ENCODE results near the gene LZTS2. TPM values are rescaled to one million over a fixed set of nuclear protein-coding genes. Genes with fewer than 3 reads are reported as not detected.

The LZTS2 gene
- total RNA-seq, 6 experiments from 2014 or later = 5.6 to 17.5 (median 11.0) TPM

- Histone ChIP-seq H3K9me3 (no peaks in the 10 kb centered on the region), H3K4me1 (peaks cover 0 to 5% (median 2%) of the 10 kb centered on the region in 4 donors), H3K4me3 (no peak overlapping the region), H3K36me3 (no peaks in the 10 kb centered on the region), H3K27me3 (no peaks in the 10 kb centered on the region), H3K27ac (no peak overlapping the region)
- WGBS (ENCODE audit: insufficient coverage, low coverage, low lambda C conversion rate, missing lambda C conversion rate) = no CpG with 5 or more reads among the region's 22 CpGs
- ATAC-seq (no peak), DNase-seq (no peak)
- TF ChIP-seq POLR2A (IDR thresholded peaks at IDR 0.05) (no peak), CTCF (IDR thresholded peaks at IDR 0.05) (peak in 1 of 4 donors; percentile 10)
- intact Hi-C loops (cut with DNase I) = no loop called here
These were observed 12.2 kb downstream of the LZTS2 start for GRCh38 chr10:101011517-101012423.

- Histone ChIP-seq H3K4me3 (no peak overlapping the region), H3K36me3 (no peaks in the 10 kb centered on the region), H3K27me3 (no peaks in the 10 kb centered on the region), H3K27ac (no peak overlapping the region), H3K9me3 (no peaks in the 10 kb centered on the region), H3K4me1 (peaks cover 0 to 5% (median 2%) of the 10 kb centered on the region in 4 donors)
- peak; percentile 84 to 90 (median 88) for TF ChIP-seq CTCF (IDR thresholded peaks at IDR 0.05)
- TF ChIP-seq POLR2A (IDR thresholded peaks at IDR 0.05) = no peak
- intact Hi-C loops (cut with DNase I) = no loop called here
- ATAC-seq (peak; percentile 87 to 90 (median 90)), DNase-seq (peak; percentile 83 to 85 (median 83))
- 17% methylated on average over 12 of the region's 14 CpGs for WGBS (ENCODE audit: insufficient coverage, low coverage, low lambda C conversion rate, missing lambda C conversion rate)
These were observed 13.1 kb downstream of the LZTS2 start for GRCh38 chr10:101012525-101013364.

GRCh38 chr10:101013365-101013825, 13.8 kb downstream of the LZTS2 start:
- intact Hi-C loops (cut with DNase I) = no loop called here
- DNase-seq = no peak

More at GRCh38 chr10:101013365-101013825, 13.8 kb downstream of the LZTS2 start:
- Histone ChIP-seq H3K36me3 (no peaks in the 10 kb centered on the region), H3K27ac (no peak overlapping the region), H3K27me3 (no peaks in the 10 kb centered on the region), H3K4me1 (peaks cover 0 to 5% (median 2%) of the 10 kb centered on the region in 4 donors), H3K9me3 (no peaks in the 10 kb centered on the region), H3K4me3 (no peak overlapping the region)
- 25% methylated on average over 6 of the region's 9 CpGs for WGBS (ENCODE audit: insufficient coverage, low coverage, low lambda C conversion rate, missing lambda C conversion rate)
- no peak for ATAC-seq
- TF ChIP-seq CTCF (IDR thresholded peaks at IDR 0.05) (no peak), POLR2A (IDR thresholded peaks at IDR 0.05) (no peak)

All from right lobe of liver (tissue), 6 donors.